ENCODE data around the gene ZC2HC1B.

DNA sequence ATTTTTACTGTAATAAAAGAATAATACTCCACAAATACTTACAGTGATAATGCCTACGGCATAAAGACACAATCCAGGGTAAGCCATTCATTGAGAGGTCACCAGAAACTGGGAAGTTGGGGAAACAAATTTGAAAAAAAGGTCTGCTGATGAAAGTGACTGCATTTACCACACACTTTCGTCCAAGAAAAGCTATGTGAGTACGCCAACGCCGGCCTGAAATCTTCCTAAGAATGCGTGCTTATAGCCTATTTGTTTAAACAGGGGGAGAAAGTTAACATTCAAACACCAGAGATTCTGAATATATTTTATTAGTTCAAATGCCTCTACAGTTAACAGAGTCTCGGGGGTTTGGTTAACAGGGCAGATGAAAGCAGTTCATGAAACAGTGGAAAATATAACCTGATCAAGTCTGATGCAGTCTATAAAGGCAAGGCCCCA is 21.8 kb upstream of the ZC2HC1B start:
- TF ChIP-seq, protein P1, sequence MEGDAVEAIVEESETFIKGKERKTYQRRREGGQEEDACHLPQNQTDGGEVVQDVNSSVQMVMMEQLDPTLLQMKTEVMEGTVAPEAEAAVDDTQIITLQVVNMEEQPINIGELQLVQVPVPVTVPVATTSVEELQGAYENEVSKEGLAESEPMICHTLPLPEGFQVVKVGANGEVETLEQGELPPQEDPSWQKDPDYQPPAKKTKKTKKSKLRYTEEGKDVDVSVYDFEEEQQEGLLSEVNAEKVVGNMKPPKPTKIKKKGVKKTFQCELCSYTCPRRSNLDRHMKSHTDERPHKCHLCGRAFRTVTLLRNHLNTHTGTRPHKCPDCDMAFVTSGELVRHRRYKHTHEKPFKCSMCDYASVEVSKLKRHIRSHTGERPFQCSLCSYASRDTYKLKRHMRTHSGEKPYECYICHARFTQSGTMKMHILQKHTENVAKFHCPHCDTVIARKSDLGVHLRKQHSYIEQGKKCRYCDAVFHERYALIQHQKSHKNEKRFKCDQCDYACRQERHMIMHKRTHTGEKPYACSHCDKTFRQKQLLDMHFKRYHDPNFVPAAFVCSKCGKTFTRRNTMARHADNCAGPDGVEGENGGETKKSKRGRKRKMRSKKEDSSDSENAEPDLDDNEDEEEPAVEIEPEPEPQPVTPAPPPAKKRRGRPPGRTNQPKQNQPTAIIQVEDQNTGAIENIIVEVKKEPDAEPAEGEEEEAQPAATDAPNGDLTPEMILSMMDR (IDR thresholded peaks at IDR 0.05; ENCODE audit: low read depth, low read length) = no peak
- TF ChIP-seq EZH2phosphoT487 (IDR thresholded peaks at IDR 0.05; ENCODE audit: low read depth) = no peak

Data from OCI-LY3 (cell line).